ENCODE results near the gene NUDT21.

DNA sequence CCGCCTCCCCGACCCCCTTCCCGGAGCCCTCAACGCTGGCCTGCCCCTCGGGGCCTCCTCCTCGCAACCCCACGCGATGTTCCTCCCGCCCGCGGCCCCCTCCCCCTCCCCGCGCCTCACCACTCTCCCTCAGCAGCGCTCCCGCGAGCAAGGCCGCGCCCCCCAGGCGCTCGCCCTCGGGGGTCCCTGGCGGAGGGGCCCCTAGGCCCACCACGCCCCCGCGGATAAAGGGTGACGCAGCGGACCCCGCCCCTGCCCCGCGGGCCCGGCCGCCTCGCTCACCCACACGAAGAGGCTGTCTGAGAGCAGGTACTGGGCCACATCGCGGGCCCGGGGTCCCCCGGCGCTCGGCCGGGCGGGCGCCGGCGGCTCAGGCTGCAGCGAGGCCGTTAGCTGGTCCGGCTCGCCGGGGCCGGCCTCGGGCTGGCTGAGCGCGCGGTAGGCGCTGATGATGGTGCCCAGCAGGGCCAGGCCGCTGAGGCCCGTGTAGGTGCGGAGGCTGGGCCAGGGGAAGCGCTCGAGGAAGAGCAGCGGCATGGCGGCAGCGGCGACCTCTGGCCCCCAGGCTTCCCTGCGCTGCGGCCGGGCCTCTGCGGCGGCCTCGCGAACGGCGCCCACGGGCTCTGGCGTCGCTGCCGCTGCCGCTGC, 26.2 kb downstream of the NUDT21 start:
- TF ChIP-seq, protein P1, sequence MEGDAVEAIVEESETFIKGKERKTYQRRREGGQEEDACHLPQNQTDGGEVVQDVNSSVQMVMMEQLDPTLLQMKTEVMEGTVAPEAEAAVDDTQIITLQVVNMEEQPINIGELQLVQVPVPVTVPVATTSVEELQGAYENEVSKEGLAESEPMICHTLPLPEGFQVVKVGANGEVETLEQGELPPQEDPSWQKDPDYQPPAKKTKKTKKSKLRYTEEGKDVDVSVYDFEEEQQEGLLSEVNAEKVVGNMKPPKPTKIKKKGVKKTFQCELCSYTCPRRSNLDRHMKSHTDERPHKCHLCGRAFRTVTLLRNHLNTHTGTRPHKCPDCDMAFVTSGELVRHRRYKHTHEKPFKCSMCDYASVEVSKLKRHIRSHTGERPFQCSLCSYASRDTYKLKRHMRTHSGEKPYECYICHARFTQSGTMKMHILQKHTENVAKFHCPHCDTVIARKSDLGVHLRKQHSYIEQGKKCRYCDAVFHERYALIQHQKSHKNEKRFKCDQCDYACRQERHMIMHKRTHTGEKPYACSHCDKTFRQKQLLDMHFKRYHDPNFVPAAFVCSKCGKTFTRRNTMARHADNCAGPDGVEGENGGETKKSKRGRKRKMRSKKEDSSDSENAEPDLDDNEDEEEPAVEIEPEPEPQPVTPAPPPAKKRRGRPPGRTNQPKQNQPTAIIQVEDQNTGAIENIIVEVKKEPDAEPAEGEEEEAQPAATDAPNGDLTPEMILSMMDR (IDR thresholded peaks at IDR 0.05) = no peak
- TF ChIP-seq POLR2A (IDR thresholded peaks at IDR 0.05) = no peak

All from stomach (tissue), 4 donors.